HG02571 (cell line): ENCODE results near the gene GATA6.
"Not testable (repeated sequence)": the region's sequence is repeated elsewhere in the genome, so short reads cannot be mapped to it uniquely, and the experiment has no call there.

Source experiments
- ATAC-seq: cut with Tn5 transposase; IDR thresholded peaks from one replicate; pipeline ENCODE4 v1.9.1; 2021; ENCODE audit warnings: mild to moderate bottlenecking, moderate library complexity; ENCODE audit not compliant: unreplicated experiment

GATA6 gene

DNA sequence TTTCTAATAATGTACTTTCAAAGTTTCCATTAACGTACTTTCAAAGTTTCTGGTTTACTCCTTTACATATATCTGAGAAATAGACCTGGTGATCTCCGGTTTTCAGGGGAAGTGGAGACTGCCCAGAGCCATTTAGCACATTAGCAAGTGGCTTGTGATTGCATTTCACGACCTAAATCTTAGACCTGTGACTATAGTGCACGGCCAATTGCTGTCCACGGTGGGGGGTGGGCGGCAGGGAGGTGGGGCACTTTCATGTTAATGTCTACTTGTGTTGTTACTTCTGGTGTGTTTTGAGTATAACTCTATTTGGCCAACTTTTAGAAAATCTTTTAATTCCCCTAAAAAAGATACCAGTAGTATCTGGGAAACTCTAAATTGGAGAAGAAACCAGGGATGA lies 11.3 kb downstream of the GATA6 start:
- no peak for ATAC-seq

DNA sequence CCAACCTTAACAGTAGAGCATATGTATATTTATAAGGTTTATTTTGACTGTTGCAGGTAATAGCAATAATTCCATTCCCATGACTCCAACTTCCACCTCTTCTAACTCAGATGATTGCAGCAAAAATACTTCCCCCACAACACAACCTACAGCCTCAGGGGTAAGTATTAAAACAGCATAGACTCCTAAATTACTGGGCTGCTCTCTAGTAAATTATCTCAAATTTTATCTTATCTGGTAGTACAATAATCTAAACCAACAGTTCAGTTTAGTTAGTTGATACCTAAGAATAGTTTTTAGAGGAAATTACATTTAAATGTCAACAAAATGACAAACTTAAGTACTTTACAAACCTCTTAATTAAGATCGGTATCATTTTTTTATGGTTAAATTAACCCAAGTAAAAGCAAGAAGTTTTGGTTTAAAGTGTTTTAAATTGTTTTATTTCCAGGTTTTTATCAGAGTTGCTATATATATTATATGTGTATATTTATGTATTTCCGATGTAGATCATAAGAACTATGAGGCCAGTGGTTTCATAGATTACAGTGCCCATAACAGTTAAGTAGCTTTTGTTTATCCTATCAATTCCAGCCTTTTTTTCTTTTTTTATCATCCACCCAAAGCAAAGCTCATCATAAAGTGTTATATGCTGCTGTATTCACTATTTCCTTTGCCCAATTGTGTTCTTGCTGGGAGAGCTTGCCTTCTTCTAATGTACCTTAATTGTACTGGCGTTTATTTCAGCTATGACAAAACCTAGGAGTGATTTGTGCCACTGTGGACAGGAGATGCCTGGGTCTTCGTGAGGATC lies 13.7 kb downstream of the GATA6 start:
- ATAC-seq: no peak

DNA sequence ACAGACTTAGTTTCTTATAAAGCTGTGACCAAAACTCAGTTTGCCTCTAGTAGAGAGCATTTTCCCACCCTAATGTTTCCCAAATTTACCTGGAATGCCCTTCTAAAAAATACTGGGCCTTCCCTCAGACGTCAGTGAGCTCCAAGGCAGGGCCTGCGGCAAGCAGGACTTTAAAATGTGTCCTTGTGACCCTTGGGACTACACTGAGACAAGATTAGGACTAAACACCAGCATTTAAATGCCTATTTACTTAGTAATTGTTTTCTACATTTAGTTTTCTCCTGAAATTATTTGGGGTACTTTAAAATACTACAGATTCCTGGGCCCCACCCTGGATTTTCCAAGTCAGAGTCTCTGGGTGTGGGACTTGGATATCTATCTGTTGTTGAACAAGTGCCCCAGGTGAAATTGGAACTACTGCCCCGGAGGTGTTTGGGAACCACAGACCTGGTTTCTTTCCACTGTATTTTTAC lies 14.3 kb downstream of the GATA6 start:
- ATAC-seq: no peak

DNA sequence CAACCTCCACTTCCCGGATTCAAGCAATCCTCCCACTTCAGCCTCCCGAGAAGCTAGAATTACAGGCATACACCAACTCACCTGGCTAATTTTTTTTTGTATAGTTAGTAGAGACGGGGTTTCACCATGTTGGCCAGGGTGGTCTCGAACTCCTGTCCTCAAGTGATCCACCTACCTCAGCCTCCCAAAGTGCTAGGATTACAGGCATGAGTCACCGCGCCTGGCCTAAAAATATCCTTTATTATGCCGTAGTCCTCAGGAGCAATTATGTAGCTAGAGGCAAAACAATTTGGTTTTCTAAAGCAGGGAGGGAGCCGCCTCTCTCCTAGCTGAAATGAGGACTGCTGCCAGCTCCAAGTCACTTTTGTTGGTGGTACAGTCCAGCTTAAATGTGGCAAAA lies 15.2 kb downstream of the GATA6 start:
- not testable (repeated sequence) for ATAC-seq

DNA sequence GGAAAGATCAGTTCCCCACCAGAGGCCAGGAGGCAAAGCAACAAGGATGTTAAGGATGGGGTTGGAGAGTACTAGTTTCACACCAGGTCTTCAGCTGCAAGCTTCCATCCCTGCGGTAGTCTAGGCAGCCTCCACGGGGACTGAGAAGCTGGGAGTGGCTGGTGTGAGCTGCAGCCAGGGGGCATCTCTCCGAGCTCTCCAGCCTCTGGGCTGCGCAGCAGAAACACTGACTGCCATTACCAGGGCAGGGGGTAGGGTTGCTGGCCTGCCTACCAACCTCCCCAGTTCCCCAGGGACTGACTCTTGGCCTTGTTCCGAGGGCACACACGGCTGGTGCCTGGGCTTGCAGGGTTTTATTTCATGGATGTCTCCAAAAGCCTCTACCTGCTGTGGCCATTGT lies 15.9 kb downstream of the GATA6 start:
- ATAC-seq: no peak

DNA sequence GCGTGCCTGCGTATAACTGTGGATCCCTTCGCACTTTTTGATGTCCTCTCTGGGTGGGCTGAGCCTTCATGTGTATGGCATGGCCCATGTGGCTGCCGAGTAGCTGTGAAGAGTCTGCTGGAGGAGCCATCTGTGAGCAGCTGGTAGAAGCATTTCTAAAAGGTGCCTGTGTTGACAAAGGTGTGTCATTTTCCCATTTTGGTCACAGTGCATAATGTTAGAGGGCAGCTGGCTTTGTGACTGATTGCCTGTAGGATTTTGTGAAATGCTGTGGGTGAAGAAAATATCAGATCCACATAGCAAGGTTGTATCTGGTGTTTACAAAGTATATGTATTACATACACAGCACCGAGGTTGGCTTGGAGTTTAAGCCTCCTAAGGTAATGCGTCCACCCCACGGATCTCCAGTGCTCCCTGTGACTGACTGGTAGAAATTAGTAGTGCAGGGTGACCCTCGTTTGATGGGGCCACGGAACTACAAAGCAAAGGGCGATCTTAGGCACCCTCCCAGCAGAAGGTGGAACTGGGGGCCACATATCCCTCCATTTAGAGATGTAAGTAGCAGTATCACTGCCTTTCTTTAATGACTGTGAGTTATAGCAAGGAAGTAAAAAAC lies 16.5 kb downstream of the GATA6 start:
- no peak for ATAC-seq

DNA sequence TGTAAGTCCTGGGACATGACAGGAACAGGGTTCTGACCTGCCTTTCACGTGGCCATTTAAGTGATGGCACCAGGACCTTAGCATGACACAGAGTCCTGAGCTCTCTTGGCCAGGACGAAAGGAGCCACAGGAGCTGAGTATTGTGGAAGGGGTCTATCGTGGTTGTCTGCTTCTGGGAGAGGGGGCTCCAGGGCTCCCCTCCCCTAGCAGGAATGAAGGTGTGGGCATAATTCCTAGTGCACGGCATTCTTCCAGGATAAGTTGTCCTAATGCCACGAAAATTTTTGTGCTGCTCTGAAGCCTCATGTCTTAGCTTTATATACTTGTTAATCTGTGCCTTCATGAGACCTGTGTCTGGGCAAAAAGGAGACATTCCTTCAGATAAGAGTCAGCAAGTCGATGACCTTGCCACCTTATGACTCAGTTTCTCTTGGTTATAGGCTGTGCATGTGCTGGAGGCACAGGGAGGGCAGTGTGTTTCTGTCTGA lies 17.1 kb downstream of the GATA6 start:
- no peak for ATAC-seq

DNA sequence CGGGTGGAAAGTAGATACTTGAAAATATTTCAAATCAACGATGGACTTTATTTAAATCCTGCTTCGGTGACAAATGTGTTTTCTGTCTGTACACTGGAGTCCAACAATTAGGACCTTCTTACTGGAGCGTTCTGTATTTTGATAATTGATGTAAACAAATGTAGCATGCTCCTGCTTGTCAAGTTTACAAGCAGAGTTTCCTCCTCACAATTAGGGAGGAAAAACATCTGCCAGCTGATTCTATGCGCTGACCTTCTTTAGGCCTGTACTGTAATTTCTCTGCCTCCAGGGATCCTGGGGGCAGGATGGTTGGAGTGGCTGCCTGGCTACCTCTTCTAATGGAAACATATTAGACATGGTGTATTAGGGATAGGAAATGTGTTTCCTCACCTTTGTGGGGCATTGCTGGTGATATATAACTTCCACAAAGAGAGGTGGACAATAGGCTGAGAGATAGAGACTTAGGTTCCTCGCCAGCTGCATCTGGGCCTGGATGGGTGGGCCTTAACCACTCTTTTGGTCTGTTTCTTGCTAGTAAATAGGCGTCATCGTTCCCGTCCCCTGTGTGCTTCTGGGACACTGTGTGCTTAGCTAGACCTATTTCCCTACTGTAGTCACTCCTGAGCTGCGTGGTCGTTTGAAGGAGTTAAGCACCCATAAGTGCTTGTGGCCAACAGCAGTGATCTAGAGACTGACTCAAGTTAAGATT lies 19.3 kb downstream of the GATA6 start:
- no peak for ATAC-seq

DNA sequence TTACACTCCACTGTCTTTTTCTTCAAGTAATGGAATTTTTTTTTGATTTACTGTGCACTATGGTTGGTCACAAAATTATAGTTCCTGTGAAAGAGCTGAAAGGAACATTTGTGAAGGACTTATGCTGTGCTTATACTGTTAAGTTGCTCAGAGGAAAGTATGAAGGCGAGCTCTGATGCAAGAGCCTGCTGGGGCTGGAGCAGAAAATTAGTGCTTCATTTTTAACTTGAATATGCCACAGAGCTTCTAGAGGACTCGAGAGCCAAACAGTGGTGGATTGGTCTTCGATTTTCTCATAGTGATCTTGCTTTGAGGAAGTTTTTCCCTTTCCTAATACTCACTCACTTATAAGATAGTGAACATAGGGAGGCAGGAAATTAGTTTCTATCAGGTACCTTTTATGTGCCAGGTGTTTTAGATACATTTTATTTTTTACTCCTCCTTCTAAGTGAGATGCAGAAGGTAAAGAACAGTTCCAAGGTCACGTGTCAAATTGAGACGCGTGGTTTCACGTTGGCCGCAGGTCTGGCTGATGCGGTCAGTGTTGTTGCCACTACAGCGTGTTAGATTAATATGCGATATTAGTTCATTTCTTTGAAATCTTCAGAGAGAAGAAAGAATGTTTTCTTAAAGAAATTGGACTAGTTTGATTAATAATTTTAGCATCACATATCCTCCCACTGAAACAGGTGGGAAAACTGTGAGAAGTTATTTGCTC lies 20.2 kb downstream of the GATA6 start:
- ATAC-seq: no peak

DNA sequence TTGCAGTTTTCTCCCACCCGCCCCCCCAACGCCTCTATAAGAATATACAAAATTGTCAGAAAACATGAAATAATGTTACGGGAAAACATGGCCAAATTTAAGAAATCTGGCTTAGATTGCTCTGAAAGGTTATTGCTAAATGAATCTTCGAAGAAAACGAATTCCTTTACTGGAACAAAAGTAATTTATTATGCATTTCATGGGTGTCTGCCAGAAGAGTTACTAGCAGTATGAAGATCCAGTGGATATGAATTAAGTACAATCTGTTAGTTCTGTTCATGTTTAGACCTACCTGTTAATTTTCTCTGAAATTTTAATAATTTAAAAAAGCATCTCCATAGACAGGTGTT lies 21.9 kb downstream of the GATA6 start:
- ATAC-seq: no peak

DNA sequence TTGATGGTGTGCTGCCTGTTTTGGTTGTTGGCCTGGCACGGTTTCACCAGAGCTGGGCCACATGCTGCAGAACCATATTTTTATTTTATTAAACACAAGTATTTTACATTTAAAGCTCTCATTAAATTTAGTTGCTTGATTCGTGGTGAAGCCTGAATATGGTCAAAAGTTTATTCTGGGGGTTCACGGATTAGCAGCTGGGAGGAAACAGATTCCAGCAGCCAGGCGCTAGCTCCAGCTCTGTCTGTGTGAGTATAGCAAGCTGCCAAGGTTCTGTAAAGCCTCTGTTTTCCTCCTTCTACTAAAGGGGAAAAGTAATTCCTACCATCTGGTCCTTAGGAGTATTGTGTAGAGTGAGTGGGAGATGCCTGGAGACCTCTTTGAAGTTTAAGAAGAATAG lies 22.5 kb downstream of the GATA6 start:
- no peak for ATAC-seq

DNA sequence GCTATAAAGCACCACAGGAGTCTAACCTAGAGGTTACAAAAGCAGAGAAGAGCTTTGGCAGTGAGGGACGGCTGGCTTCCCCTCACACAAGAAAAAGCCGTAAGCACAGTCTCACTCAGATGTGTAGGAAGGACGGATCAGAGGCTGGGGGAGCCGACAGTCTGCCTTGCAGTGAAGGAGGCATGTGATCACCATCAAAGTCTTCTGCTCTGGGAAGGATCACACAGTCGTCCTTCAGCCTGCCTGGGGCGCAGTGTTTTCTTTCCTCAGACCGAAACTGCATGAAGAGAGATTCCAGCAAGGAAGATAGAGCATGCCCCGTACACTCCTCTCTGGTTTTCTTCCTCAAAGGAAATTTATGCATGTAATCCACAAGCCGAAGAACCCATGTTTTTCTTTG lies 24.1 kb downstream of the GATA6 start:
- no peak for ATAC-seq

DNA sequence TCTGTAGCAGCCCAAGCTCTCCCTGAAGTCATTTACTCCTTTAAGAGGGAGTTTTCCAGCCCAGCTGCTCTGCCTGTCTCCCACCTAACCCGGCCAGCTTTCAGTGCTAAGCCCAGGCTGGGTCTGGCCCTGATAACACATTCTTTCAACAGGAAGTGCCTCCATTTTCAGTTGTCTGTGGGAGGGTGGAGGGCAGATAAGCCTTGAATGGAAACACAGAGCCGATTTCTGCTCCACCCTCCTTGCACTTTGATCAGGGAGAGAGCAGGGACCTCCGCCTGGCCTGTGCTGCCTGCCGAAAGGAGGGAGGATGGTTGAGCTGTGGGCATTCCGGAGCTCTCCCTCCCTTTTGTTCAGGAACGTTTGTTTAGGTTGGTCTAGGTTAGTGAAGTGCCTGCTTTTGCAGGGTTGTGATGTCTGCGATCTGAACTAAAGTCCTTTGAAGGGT lies 24.8 kb downstream of the GATA6 start:
- ATAC-seq: no peak

DNA sequence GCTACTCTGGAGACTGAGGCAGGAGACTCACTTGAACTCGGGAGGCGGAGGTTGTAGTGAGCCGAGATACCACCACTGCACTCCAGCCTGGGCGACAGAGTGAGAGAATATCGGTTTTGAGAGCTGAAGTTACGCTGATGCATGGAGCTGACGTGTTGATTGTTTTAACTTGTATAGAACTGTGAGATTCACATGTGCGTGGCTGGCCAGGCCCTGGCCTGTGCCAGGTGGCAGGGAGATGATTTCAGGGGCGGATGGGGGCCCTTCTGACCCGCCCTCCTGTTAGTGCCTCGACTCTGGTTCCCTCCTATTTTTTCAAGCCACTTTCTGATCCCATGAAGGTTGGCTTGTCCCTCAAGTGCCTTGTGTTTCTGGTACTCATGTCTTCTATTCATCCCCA lies 25.7 kb downstream of the GATA6 start:
- no peak for ATAC-seq

DNA sequence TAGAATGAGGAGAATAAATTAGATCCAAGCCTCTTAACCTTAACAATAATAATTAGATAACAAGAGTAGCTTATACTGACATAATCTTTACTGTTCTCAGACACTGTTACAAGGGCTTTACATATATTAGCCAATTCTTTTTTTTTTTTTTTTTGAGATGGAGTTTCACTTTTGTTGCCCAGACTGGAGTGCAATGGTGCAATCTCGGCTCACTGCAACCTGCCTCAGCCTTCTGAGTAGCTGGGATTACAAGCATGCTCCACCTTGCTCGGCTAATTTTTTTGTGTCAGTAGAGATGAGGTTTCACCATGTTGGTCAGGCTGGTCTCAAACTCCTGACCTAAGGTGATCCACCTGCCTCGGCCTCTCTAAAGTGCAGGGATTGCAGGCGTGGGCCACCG lies 27.6 kb downstream of the GATA6 start:
- ATAC-seq: not testable (repeated sequence)

DNA sequence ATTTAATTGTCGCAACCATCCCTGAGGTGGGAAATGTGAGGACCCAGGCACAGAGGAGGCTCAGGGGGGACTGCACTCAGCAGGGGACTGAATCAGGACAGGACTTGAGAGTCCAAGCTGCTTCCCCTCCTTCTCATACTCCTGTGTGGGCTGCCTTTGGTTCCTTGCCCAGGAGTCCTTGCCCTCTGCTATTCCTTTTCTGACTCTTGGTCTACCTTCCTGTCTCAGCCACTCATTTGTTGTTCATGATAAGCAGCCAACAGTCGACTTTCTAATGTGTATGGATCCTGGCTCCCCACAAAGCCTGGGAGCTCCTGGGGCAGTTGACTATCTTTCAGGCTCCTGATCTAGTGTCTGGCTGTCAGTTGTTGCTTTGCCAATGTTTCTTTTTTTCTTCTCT lies 28.3 kb downstream of the GATA6 start:
- ATAC-seq: no peak

DNA sequence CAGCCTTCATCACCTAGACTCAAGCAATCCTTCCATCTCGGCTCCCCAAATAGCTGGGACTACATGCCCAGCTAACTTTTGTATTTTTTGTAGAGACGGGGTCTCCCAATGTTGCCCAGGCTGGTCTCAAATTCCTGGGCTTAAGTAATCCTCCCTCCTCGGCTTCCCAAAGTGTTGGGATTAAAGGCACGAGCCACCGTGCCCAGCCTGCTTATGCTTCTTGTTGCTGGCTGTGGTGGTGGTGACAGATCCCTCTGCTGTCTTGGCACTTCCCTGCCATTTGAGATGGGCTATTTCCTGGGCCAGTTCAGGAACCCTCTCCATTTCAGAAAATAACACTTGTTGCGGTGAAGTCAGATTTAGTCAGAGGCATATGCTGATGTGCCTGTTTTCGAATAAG lies 28.8 kb downstream of the GATA6 start:
- ATAC-seq: no peak

DNA sequence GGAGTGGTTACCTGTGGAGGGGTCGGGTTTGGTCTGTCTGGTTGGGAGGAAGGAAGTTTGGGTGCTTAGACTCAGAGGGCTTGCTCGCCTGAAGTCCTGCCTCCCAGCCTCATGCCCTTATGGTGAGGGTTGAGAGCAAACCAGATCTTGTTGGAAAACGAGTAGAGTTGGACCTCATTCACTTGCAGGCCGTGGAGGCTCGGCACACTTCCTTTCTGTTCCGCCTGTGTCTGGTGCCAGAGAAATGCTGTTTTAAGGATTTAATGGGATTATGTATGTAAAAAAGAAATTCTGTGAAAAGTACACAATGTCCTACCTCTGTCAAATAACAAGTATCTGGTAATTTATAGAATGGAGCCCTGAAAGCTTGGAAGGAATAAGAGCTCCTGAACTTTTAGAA lies 29.6 kb downstream of the GATA6 start:
- no peak for ATAC-seq

DNA sequence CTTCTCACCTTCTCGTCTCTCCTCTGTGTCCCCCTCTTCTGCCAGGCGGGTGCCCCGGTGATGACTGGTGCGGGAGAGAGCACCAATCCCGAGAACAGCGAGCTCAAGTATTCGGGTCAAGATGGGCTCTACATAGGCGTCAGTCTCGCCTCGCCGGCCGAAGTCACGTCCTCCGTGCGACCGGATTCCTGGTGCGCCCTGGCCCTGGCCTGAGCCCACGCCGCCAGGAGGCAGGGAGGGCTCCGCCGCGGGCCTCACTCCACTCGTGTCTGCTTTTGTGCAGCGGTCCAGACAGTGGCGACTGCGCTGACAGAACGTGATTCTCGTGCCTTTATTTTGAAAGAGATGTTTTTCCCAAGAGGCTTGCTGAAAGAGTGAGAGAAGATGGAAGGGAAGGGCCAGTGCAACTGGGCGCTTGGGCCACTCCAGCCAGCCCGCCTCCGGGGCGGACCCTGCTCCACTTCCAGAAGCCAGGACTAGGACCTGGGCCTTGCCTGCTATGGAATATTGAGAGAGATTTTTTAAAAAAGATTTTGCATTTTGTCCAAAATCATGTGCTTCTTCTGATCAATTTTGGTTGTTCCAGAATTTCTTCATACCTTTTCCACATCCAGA lies 31.3 kb downstream of the GATA6 start:
- no peak for ATAC-seq

DNA sequence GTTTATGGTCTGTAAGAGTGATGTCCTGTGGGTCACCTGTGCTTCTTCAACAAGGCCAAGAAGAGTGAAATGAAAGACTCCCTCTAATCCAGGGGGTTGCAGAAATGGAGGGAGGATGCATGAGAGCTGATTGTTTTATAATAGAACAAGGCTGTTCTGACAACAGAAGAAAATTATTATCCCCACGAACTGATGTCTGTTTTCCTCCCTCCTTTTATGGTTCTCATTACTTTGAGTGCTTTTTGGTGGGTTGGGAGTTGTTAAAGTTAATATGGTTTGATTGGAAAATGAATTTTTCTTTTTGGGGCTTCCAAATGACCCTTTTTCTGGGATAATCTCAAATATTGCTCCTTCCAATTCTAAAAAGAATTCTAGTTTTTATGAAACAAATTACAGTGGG lies 33.6 kb downstream of the GATA6 start:
- no peak for ATAC-seq
